K562 (cell line): ENCODE measurements around the gene INTS1. TPM values are rescaled to one million over a fixed set of nuclear protein-coding genes. Genes with fewer than 3 reads are reported as not detected.

Experiments used
- ARID1B ChIP-seq: fragments of 450-650 bp; IDR thresholded peaks from 2 replicates; pipeline ENCODE4 v1.6.1; 2016; ENCODE audit warnings: antibody characterized with exemption, mild to moderate bottlenecking, inconsistent platforms
- ARID2 ChIP-seq: fragments of 450-650 bp; IDR thresholded peaks from 2 replicates; pipeline ENCODE4 v1.6.1; 2017; ENCODE audit warnings: antibody characterized with exemption, mild to moderate bottlenecking
- ASH1L ChIP-seq: fragments of 450-650 bp; IDR thresholded peaks from 2 replicates; pipeline ENCODE4 v1.6.1; 2018; ENCODE audit warnings: borderline replicate concordance, mild to moderate bottlenecking, low read depth; ENCODE audit not compliant: partially characterized antibody
- CC2D1A ChIP-seq: fragments of 450-650 bp; IDR thresholded peaks from 2 replicates; pipeline ENCODE4 v1.6.1; 2017; ENCODE audit warnings: mild to moderate bottlenecking
- CHD2 ChIP-seq: IDR thresholded peaks from 2 replicates; pipeline ENCODE4 v1.6.1; 2011; ENCODE audit warnings: low read depth, low read length
- CREB1 ChIP-seq, 2 experiments: sonication (generic) in 1 of 2; formaldehyde crosslinking in 1 of 2; IDR thresholded peaks; 2 replicates each; pipeline versions ENCODE4 v1.6.1 to v1.8.0; 2012 to 2022; ENCODE audit warnings: inconsistent platforms in 1 of 2, mild to moderate bottlenecking in 1 of 2, missing genetic modification reagents in 1 of 2, moderate library complexity in 1 of 2
- CSDE1 ChIP-seq, 2 experiments: fragments of 450-650 bp; IDR thresholded peaks; 2 replicates each; pipeline ENCODE4 v1.6.1; 2016; ENCODE audit warnings: mild to moderate bottlenecking in 1 of 2
- CTBP1 ChIP-seq: fragments of 450-650 bp; IDR thresholded peaks from 2 replicates; pipeline ENCODE4 v1.6.1; 2016; ENCODE audit warnings: borderline replicate concordance
- EHMT2 ChIP-seq: fragments of 450-650 bp; IDR thresholded peaks from 2 replicates; pipeline ENCODE4 v1.6.1; 2018; ENCODE audit warnings: antibody characterized with exemption
- FOXJ3 ChIP-seq: sonication (generic); formaldehyde crosslinking; IDR thresholded peaks from 2 replicates; pipeline ENCODE4 v1.4.0; 2020; ENCODE audit warnings: mild to moderate bottlenecking, missing genetic modification reagents
- GATAD2A ChIP-seq: fragments of 450-650 bp; IDR thresholded peaks from 2 replicates; pipeline ENCODE4 v1.6.1; 2017
- HDGF ChIP-seq: fragments of 450-650 bp; IDR thresholded peaks from 2 replicates; pipeline ENCODE4 v1.6.1; 2016
- HNRNPH1 ChIP-seq: fragments of 200-400 bp; formaldehyde crosslinking; optimal IDR thresholded peaks from 2 replicates; pipeline ENCODE3; 2017; ENCODE audit warnings: low read depth, mild to moderate bottlenecking, low read length, moderate library complexity
- KDM5B ChIP-seq: fragments of 200-600 bp; sonication (generic); IDR thresholded peaks from 2 replicates; pipeline ENCODE4 v1.6.1; 2012; ENCODE audit warnings: low read depth, mild to moderate bottlenecking, moderate library complexity, low read length, control low read depth, inconsistent platforms; ENCODE audit not compliant: insufficient replicate concordance
- MBD1 ChIP-seq: fragments of 250-450 bp; sonication (Bioruptor Pico); IDR thresholded peaks from 2 replicates; pipeline ENCODE4 v1.8.0; 2022; ENCODE audit warnings: inconsistent platforms
- MTA1 ChIP-seq: fragments of 450-650 bp; IDR thresholded peaks from 2 replicates; pipeline ENCODE4 v1.6.1; 2017; ENCODE audit warnings: borderline replicate concordance
- NFIC ChIP-seq: fragments of 450-650 bp; IDR thresholded peaks from 2 replicates; pipeline ENCODE4 v1.6.1; 2017; ENCODE audit warnings: mild to moderate bottlenecking, inconsistent platforms
- PBX2 ChIP-seq, 2 experiments: IDR thresholded peaks in 1 of 2; conservative IDR thresholded peaks in 1 of 2; 2 replicates each; pipeline ENCODE4 v1.6.1; 2016; ENCODE audit warnings: low read depth in 2 of 2, mild to moderate bottlenecking in 1 of 2, missing compliant biosample characterization in 1 of 2, missing genetic modification characterization in 1 of 2, moderate library complexity in 1 of 2
- PHB ChIP-seq: fragments of 250-450 bp; sonication (Bioruptor Pico); IDR thresholded peaks from 2 replicates; pipeline ENCODE4 v1.5.0; 2021
- PHTF2 ChIP-seq: fragments of 250-450 bp; sonication (Bioruptor Pico); IDR thresholded peaks from 2 replicates; pipeline ENCODE4 v1.5.0; 2021; ENCODE audit warnings: mild to moderate bottlenecking
- PREB ChIP-seq: sonication (generic); formaldehyde crosslinking; IDR thresholded peaks from 2 replicates; pipeline ENCODE4 v1.8.1; 2023; ENCODE audit warnings: mild to moderate bottlenecking, missing genetic modification reagents
- RAD21 ChIP-seq, 2 experiments: fragments of 250-450 bp in 1 of 2; fragments of 450-650 bp in 1 of 2; sonication (Bioruptor Pico) in 1 of 2; formaldehyde crosslinking in 1 of 2; IDR thresholded peaks in 1 of 2; conservative IDR thresholded peaks in 1 of 2; 2 replicates each; pipeline versions ENCODE4 v1.4.0 to v1.8.0; 2020 to 2022; ENCODE audit warnings: mild to moderate bottlenecking in 2 of 2, moderate library complexity in 1 of 2
- ZBTB7A ChIP-seq: IDR thresholded peaks from 2 replicates; pipeline ENCODE4 v1.6.1; 2011; ENCODE audit warnings: low read depth, mild to moderate bottlenecking, low read length, moderate library complexity, borderline replicate concordance; ENCODE audit not compliant: control insufficient read depth
- ZFP30 ChIP-seq: fragments of 250-450 bp; sonication (Bioruptor Pico); IDR thresholded peaks from 2 replicates; pipeline ENCODE4 v1.8.0; 2022; ENCODE audit warnings: moderate library complexity, mild to moderate bottlenecking, inconsistent platforms, borderline replicate concordance
- ZNF354B ChIP-seq: fragments of 250-450 bp; sonication (Bioruptor Pico); IDR thresholded peaks from 2 replicates; pipeline ENCODE4 v1.4.0; 2020
- ZSCAN29 ChIP-seq: fragments of 450-650 bp; IDR thresholded peaks from 2 replicates; pipeline ENCODE4 v1.6.1; 2017
- polyA plus RNA-seq, 8 experiments: library from polyadenylated mRNA; depleted of rRNA in 4 of 8; stranded (reverse) in 5 of 8; unstranded in 3 of 8; fragments of >200 nt; fragmentation: Nextera tagmentation in 2 of 8; fragmentation: Illumina TruSeq in 1 of 8; extraction: Ambion mirVana in 2 of 8; extraction: Trizol in 1 of 8; gene quantifications; 2 replicates each; pipeline versions ENCODE4 v1.2.1 to v1.2.3, GENCODE V29; 2011 to 2014; ENCODE audit warnings: inconsistent platforms in 1 of 8, missing spikeins in 1 of 8
- total RNA-seq, 7 experiments: library from RNA; depleted of rRNA in 6 of 7; stranded (reverse); fragments of >200 nt in 6 of 7; fragmentation: Illumina TruSeq in 2 of 7; extraction: Trizol in 2 of 7; gene quantifications; 2 replicates each; pipeline versions ENCODE4 v1.2.1 to v1.2.3, GENCODE V29; 2011 to 2021; ENCODE audit warnings: low replicate concordance in 1 of 7

Gene INTS1
- total and polyA plus RNA-seq, 9 of the 15 experiments (the other 6 are each of a cell fraction or from before 2014, with no cell fraction given): 0.34 to 119 (median 18.5) TPM

GRCh38 chr7:1423264-1423811 is 80.9 kb downstream of the INTS1 start (continued):
- no peak for TF ChIP-seq PHB (CRISPR knock-in tag)
- peak; percentile 32; the same call in 1 of the 2 replicates for TF ChIP-seq CC2D1A
- no peak for TF ChIP-seq FOXJ3
- TF ChIP-seq ASH1L: peak; percentile 42
- TF ChIP-seq GATAD2A: no peak
- no peak for TF ChIP-seq KDM5B
- no peak for TF ChIP-seq ARID2
- TF ChIP-seq NFIC: peak; percentile 57
- peak; percentile 39; the same call in 1 of the 2 replicates for TF ChIP-seq EHMT2
- no peak for TF ChIP-seq MBD1 (CRISPR knock-in tag)
- TF ChIP-seq ARID1B: peak; percentile 81
- no peak for TF ChIP-seq ZSCAN29
- 0 out of 2 replicates have a peak, but pooled peaks have one; percentile 23 for TF ChIP-seq MTA1
- no peak for TF ChIP-seq CREB1 (IDR thresholded peaks at IDR 0.05)
- TF ChIP-seq CREB1 (CRISPR knock-in tag; IDR thresholded peaks at IDR 0.05): no peak
- TF ChIP-seq PHTF2 (CRISPR knock-in tag): no peak
- no peak for TF ChIP-seq ZFP30 (CRISPR knock-in tag)
- peak; percentile 49; the same call in 1 of the 2 replicates for TF ChIP-seq PREB (CRISPR knock-in tag)
- 0 out of 2 replicates have a peak, but pooled peaks have one; percentile 31 for TF ChIP-seq CTBP1
- peak in 1 of 2 experiments; percentile 60; a peak in 1 of 4 replicates for TF ChIP-seq CSDE1 (IDR thresholded peaks at IDR 0.05)
- TF ChIP-seq ZBTB7A: peak; percentile 63; the same call in 1 of the 2 replicates
- no peak for TF ChIP-seq RAD21 (CRISPR knock-in tag; conservative IDR thresholded peaks at IDR 0.05 in 1 of 2, IDR thresholded peaks at IDR 0.05 in 1 of 2)
- peak; percentile 91 for TF ChIP-seq HDGF
- no peak for TF ChIP-seq HNRNPH1
- no peak for TF ChIP-seq CHD2
- no peak for TF ChIP-seq ZNF354B (CRISPR knock-in tag)
- TF ChIP-seq PBX2 (CRISPR knock-in tag; IDR thresholded peaks at IDR 0.05; ENCODE audit: low read depth): no peak
- no peak for TF ChIP-seq PBX2 (tag; conservative IDR thresholded peaks at IDR 0.05; ENCODE audit: low read depth)
